HepG2 (cell line): ENCODE measurements around the gene ZNF222. TPM values are rescaled to one million over a fixed set of nuclear protein-coding genes. Genes with fewer than 3 reads are reported as not detected.

Experiments used
- GATAD1 ChIP-seq: IDR thresholded peaks from 2 replicates; pipeline ENCODE4 v1.6.1; 2016; ENCODE audit warnings: missing genetic modification reagents, missing compliant biosample characterization
- HDAC1 ChIP-seq: sonication (generic); formaldehyde crosslinking; IDR thresholded peaks from 2 replicates; pipeline ENCODE4 v1.5.1; 2020; ENCODE audit warnings: mild to moderate bottlenecking, missing genetic modification reagents
- KLF6 ChIP-seq: IDR thresholded peaks from 2 replicates; pipeline ENCODE4 v1.8.0; 2016; ENCODE audit warnings: missing biosample characterization, missing genetic modification reagents
- NR2C2 ChIP-seq: sonication (generic); formaldehyde crosslinking; IDR thresholded peaks from 2 replicates; pipeline ENCODE4 v1.4.0; 2020; ENCODE audit warnings: missing genetic modification reagents, mild to moderate bottlenecking, moderate library complexity, borderline replicate concordance
- RARA ChIP-seq: IDR thresholded peaks from 2 replicates; pipeline ENCODE4 v1.6.1; 2016; ENCODE audit warnings: missing genetic modification reagents, missing compliant biosample characterization
- SNAI1 ChIP-seq: sonication (generic); formaldehyde crosslinking; IDR thresholded peaks from 2 replicates; pipeline ENCODE4 v1.5.0; 2020; ENCODE audit warnings: mild to moderate bottlenecking, missing genetic modification reagents, borderline replicate concordance
- SOX13 ChIP-seq, 3 experiments: fragments of 450-650 bp in 1 of 3; sonication (generic) in 1 of 3; formaldehyde crosslinking in 1 of 3; IDR thresholded peaks in 2 of 3; conservative IDR thresholded peaks in 1 of 3; 2 replicates each; pipeline versions ENCODE4 v1.5.0 to v1.6.1; 2016 to 2020; ENCODE audit warnings: antibody characterized with exemption in 1 of 3, mild to moderate bottlenecking in 1 of 3, missing compliant biosample characterization in 1 of 3, missing genetic modification reagents in 1 of 3, moderate library complexity in 1 of 3
- SOX6 ChIP-seq, 2 experiments: fragments of 450-650 bp in 1 of 2; sonication (generic) in 1 of 2; formaldehyde crosslinking in 1 of 2; IDR thresholded peaks; 2 replicates each; pipeline versions ENCODE4 v1.4.0 to v1.6.1; 2017 to 2020; ENCODE audit warnings: antibody characterized with exemption in 1 of 2, mild to moderate bottlenecking in 1 of 2, missing genetic modification reagents in 1 of 2
- SRF ChIP-seq: IDR thresholded peaks from 2 replicates; pipeline ENCODE4 v1.6.1; 2011; ENCODE audit warnings: mild to moderate bottlenecking, low read depth, low read length, moderate library complexity
- TP53 ChIP-seq: sonication (generic); formaldehyde crosslinking; conservative IDR thresholded peaks from 2 replicates; pipeline ENCODE4 v1.4.0; 2020; ENCODE audit warnings: missing genetic modification reagents
- XRCC5 ChIP-seq: fragments of 200-400 bp; formaldehyde crosslinking; optimal IDR thresholded peaks from 2 replicates; pipeline ENCODE3; 2017; ENCODE audit warnings: mild to moderate bottlenecking, low read length
- ZFP37 ChIP-seq: sonication (generic); formaldehyde crosslinking; IDR thresholded peaks from 2 replicates; pipeline ENCODE4 v1.4.0; 2020; ENCODE audit warnings: missing genetic modification reagents, borderline replicate concordance
- ZKSCAN8 ChIP-seq: IDR thresholded peaks from 2 replicates; pipeline ENCODE4 v1.6.1; 2016; ENCODE audit warnings: borderline replicate concordance, missing genetic modification reagents, missing compliant biosample characterization
- ZNF335 ChIP-seq: sonication (generic); formaldehyde crosslinking; IDR thresholded peaks from 2 replicates; pipeline ENCODE4 v1.4.0; 2020; ENCODE audit warnings: missing genetic modification reagents
- ZNF777 ChIP-seq: sonication (generic); formaldehyde crosslinking; IDR thresholded peaks from 2 replicates; pipeline ENCODE4 v1.4.0; 2020; ENCODE audit warnings: missing genetic modification reagents
- ZSCAN31 ChIP-seq: sonication (generic); formaldehyde crosslinking; IDR thresholded peaks from 2 replicates; pipeline ENCODE4 v1.5.0; 2020; ENCODE audit warnings: low read depth, mild to moderate bottlenecking, missing genetic modification reagents
- polyA plus RNA-seq, 8 experiments: library from polyadenylated mRNA; depleted of rRNA in 3 of 8; stranded (reverse) in 7 of 8; unstranded in 1 of 8; fragments of >200 nt; fragmentation: Illumina TruSeq in 4 of 8; extraction: Trizol in 4 of 8; gene quantifications; 2 replicates each; pipeline versions ENCODE4 v1.2.1 to v1.2.3, GENCODE V29; 2011 to 2016; ENCODE audit warnings: low read depth in 4 of 8, missing spikeins in 1 of 8, mixed read lengths in 1 of 8; ENCODE audit not compliant: insufficient read depth in 1 of 8
- total RNA-seq, 5 experiments: library from RNA; depleted of rRNA; stranded (reverse); fragments of >200 nt; fragmentation: Illumina TruSeq; extraction: Trizol; gene quantifications; 2 replicates each; pipeline ENCODE4 v1.2.3, GENCODE V29; 2016; ENCODE audit warnings: low read depth in 1 of 5
- TF ChIP-seq, protein P1 (sequence below): sonication (generic); formaldehyde crosslinking; IDR thresholded peaks from 2 replicates; pipeline ENCODE4 v1.4.0; 2020; ENCODE audit warnings: mild to moderate bottlenecking, missing genetic modification reagents
- TF ChIP-seq, protein P2 (sequence below): sonication (generic); formaldehyde crosslinking; IDR thresholded peaks from 2 replicates; pipeline ENCODE4 v1.4.0; 2020; ENCODE audit warnings: missing genetic modification reagents, mild to moderate bottlenecking, borderline replicate concordance
- TF ChIP-seq, protein P3 (sequence below): sonication (generic); formaldehyde crosslinking; IDR thresholded peaks from 2 replicates; pipeline ENCODE4 v1.5.1; 2020; ENCODE audit warnings: missing genetic modification reagents, mild to moderate bottlenecking, borderline replicate concordance
- TF ChIP-seq, protein P4 (sequence below): sonication (generic); formaldehyde crosslinking; IDR thresholded peaks from 2 replicates; pipeline ENCODE4 v1.4.0; 2020; ENCODE audit warnings: missing genetic modification reagents

ZNF222 gene
- total and polyA plus RNA-seq, 2 of the 13 experiments (the other 11 are each of a cell fraction or from before 2014, with no cell fraction given) = 2.2 to 6.2 TPM

DNA sequence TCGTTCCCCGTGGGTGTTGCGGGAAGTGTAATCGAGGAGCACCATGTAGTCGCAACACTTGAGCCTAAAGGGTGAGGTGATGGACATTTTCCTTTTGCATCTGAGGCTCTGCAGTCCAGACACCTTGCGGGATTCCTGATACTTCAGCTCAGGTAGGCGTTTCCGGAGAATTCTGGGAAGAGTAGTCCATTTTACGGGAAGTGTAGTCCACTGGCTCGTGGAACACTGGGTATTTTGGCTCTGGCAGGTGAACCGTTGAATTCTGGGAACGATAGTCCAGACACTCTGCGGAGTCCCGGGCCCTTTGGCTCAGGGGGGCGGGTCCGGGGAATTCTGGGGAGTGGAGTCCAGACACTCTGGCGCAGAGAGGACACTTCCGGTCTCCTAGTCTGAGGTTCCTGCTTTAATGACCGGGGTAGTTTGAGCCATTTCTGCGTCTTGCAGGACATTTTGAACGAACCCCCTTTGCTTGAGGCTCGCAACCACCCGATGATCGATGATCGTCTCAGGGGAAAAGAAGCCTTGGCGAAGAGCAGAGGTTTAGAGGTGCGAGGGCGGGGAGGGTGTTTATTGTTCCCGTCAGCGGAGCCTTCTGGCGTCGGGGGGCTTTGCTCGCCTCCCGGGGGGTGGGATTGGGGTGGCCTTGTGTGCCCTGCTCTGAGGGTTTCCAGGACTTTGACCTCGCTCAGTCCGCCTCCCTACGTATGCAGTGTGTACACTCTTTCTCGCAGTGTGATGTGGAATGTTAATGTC, 26.6 kb downstream of the ZNF222 start, which contains the start of gene ZNF223 (continued):
- TF ChIP-seq, protein P1, sequence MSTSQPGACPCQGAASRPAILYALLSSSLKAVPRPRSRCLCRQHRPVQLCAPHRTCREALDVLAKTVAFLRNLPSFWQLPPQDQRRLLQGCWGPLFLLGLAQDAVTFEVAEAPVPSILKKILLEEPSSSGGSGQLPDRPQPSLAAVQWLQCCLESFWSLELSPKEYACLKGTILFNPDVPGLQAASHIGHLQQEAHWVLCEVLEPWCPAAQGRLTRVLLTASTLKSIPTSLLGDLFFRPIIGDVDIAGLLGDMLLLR = no peak
- TF ChIP-seq GATAD1 (CRISPR knock-in tag) = peak; percentile 84; the same call in 1 of the 2 replicates
- TF ChIP-seq ZFP37 (CRISPR knock-in tag) = no peak
- TF ChIP-seq ZNF777 (CRISPR knock-in tag) = 0 out of 2 replicates have a peak, but pooled peaks have one; percentile 29
- TF ChIP-seq ZNF335 = peak; percentile 91; the same call in 1 of the 2 replicates
- TF ChIP-seq, protein P2, sequence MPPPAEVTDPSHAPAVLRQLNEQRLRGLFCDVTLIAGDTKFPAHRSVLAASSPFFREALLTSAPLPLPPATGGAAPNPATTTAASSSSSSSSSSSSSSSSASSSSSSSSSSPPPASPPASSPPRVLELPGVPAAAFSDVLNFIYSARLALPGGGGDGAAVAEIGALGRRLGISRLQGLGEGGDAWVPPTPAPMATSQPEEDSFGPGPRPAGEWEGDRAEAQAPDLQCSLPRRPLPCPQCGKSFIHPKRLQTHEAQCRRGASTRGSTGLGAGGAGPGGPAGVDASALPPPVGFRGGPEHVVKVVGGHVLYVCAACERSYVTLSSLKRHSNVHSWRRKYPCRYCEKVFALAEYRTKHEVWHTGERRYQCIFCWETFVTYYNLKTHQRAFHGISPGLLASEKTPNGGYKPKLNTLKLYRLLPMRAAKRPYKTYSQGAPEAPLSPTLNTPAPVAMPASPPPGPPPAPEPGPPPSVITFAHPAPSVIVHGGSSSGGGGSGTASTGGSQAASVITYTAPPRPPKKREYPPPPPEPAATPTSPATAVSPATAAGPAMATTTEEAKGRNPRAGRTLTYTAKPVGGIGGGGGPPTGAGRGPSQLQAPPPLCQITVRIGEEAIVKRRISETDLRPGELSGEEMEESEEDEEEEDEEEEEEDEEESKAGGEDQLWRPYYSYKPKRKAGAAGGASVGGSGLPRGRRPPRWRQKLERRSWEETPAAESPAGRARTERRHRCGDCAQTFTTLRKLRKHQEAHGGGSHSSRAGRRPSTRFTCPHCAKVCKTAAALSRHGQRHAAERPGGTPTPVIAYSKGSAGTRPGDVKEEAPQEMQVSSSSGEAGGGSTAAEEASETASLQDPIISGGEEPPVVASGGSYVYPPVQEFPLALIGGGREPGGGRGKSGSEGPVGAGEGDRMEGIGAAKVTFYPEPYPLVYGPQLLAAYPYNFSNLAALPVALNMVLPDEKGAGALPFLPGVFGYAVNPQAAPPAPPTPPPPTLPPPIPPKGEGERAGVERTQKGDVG = peak; percentile 23; the same call in 1 of the 2 replicates
- 0 out of 2 replicates have a peak, but pooled peaks have one; percentile 7 for TF ChIP-seq SRF
- no peak for TF ChIP-seq SOX13 (IDR thresholded peaks at IDR 0.05)
- peak in 1 of 2 experiments; percentile 27; a peak in 2 of 4 replicates for TF ChIP-seq SOX13 (CRISPR knock-in tag; conservative IDR thresholded peaks at IDR 0.05 in 1 of 2, IDR thresholded peaks at IDR 0.05 in 1 of 2)
- peak; percentile 79 for TF ChIP-seq HDAC1 (CRISPR knock-in tag)
- peak; percentile 28 for TF ChIP-seq XRCC5
- TF ChIP-seq, protein P3, sequence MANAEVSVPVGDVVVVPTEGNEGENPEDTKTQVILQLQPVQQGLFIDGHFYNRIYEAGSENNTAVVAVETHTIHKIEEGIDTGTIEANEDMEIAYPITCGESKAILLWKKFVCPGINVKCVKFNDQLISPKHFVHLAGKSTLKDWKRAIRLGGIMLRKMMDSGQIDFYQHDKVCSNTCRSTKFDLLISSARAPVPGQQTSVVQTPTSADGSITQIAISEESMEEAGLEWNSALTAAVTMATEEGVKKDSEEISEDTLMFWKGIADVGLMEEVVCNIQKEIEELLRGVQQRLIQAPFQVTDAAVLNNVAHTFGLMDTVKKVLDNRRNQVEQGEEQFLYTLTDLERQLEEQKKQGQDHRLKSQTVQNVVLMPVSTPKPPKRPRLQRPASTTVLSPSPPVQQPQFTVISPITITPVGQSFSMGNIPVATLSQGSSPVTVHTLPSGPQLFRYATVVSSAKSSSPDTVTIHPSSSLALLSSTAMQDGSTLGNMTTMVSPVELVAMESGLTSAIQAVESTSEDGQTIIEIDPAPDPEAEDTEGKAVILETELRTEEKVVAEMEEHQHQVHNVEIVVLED (CRISPR knock-in tag) = peak; percentile 83; the same call in 1 of the 2 replicates
- TF ChIP-seq, protein P4, sequence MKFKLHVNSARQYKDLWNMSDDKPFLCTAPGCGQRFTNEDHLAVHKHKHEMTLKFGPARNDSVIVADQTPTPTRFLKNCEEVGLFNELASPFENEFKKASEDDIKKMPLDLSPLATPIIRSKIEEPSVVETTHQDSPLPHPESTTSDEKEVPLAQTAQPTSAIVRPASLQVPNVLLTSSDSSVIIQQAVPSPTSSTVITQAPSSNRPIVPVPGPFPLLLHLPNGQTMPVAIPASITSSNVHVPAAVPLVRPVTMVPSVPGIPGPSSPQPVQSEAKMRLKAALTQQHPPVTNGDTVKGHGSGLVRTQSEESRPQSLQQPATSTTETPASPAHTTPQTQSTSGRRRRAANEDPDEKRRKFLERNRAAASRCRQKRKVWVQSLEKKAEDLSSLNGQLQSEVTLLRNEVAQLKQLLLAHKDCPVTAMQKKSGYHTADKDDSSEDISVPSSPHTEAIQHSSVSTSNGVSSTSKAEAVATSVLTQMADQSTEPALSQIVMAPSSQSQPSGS (CRISPR knock-in tag) = 0 out of 2 replicates have a peak, but pooled peaks have one; percentile 18
- TF ChIP-seq RARA (CRISPR knock-in tag) = no peak
- TF ChIP-seq ZSCAN31 (CRISPR knock-in tag) = peak; percentile 47; the same call in 1 of the 2 replicates
- TF ChIP-seq ZKSCAN8 (CRISPR knock-in tag) = peak; percentile 32; the same call in 1 of the 2 replicates
- peak; percentile 95 for TF ChIP-seq NR2C2 (CRISPR knock-in tag)
- 0 out of 2 replicates have a peak, but pooled peaks have one; percentile 35 for TF ChIP-seq TP53 (CRISPR knock-in tag)
- TF ChIP-seq SNAI1 (CRISPR knock-in tag) = no peak
- TF ChIP-seq KLF6 (CRISPR knock-in tag) = peak; percentile 23; the same call in 1 of the 2 replicates
- TF ChIP-seq SOX6 (IDR thresholded peaks at IDR 0.05) = no peak
- TF ChIP-seq SOX6 (CRISPR knock-in tag; IDR thresholded peaks at IDR 0.05) = peak; percentile 40
